GM21390 (cell line): ENCODE data around the gene LYPD5.
"Not testable (repeated sequence)": the region's sequence is repeated elsewhere in the genome, so short reads cannot be mapped to it uniquely, and the experiment has no call there.

ENCODE experiments used
- ATAC-seq: cut with Tn5 transposase; IDR thresholded peaks from one replicate; pipeline ENCODE4 v1.9.1; 2021; ENCODE audit not compliant: unreplicated experiment

Gene LYPD5

GRCh38 chr19:43802216-43802951 is at the start of gene LYPD5:
Gene LYPD5 (minus strand): TSS chr19:43802447. CDS start chr19:43802380, 67 bp downstream.
- ATAC-seq: no peak

GRCh38 chr19:43848821-43849220 is 46.6 kb upstream of the LYPD5 start:
- ATAC-seq: no peak

DNA sequence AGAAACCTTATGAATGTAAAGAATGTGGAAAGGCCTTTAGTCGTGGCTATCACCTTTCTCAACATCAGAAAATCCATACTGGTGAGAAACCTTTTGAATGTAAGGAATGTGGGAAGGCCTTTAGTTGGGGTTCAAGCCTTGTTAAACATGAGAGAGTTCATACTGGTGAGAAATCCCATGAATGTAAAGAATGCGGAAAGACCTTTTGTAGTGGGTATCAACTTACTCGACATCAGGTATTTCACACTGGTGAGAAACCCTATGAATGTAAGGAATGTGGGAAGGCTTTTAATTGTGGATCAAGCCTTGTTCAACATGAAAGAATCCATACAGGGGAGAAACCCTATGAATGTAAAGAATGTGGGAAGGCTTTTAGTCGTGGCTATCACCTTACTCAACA is 45.6 kb upstream of the LYPD5 start:
- no peak for ATAC-seq

DNA sequence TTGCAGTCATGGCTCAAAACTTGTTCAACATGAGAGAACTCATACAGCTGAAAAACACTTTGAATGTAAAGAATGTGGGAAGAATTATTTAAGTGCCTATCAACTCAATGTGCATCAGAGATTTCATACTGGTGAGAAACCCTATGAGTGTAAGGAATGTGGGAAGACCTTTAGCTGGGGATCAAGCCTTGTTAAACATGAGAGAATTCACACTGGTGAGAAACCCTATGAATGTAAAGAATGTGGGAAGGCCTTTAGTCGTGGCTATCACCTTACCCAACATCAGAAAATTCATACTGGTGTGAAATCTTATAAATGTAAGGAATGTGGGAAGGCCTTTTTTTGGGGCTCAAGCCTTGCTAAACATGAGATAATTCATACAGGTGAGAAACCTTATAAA is 45.0 kb upstream of the LYPD5 start:
- ATAC-seq: no peak

- ATAC-seq: no peak
These were observed 39.8 kb upstream of the LYPD5 start for GRCh38 chr19:43842007-43842406.

DNA sequence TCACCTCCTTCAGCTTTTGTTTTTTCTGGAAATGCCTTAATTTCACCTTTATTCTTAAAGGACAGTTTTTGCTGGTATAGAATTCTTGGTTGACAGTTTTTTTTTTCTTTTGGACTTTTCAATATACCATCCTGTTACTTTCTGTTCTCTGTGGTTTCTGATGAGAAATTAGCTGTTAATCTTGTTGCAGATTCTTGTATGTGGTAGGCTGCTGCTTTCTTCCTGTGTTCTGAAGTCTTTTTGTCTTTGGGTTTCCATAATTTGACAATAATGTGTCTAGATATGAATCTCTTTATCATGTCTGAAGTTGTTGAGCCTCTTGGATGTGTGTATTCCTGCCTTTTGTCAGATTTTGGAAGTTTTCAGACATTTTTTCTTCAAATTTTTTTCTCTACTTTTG is 36.9 kb upstream of the LYPD5 start:
- ATAC-seq: no peak

GRCh38 chr19:43826787-43827754 is 24.8 kb upstream of the LYPD5 start, which contains the start of gene ZNF283:
Gene ZNF283 (plus strand): TSS chr19:43827321. CDS start chr19:43833505, 6,184 bp downstream.
- ATAC-seq: no peak

GRCh38 chr19:43824572-43824971 is 22.3 kb upstream of the LYPD5 start:
- not testable (repeated sequence) for ATAC-seq

DNA sequence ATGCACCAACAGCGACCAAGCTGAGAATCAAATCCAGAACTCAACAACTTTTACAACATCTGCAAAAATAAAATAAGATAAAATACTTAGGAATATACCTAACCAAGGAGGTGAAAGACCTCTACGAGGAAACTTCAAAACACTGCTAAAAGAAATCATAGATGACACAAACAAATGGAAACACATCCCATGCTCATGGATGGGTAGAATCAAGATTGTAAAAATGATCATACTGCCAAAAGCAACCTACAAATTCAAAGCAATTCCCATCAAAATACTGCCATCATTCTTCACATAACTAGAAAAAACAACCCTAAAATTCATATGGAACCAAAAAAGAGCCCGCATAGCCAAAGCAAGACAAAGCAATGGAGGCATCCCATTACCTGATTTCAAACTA is 21.6 kb upstream of the LYPD5 start:
- ATAC-seq: not testable (repeated sequence)

- no peak for ATAC-seq
These were observed 18.6 kb upstream of the LYPD5 start for GRCh38 chr19:43820884-43821215.

GRCh38 chr19:43820098-43820883 is 18.0 kb upstream of the LYPD5 start:
- no peak for ATAC-seq

GRCh38 chr19:43818500-43818899 is 16.3 kb upstream of the LYPD5 start:
- no peak for ATAC-seq

DNA sequence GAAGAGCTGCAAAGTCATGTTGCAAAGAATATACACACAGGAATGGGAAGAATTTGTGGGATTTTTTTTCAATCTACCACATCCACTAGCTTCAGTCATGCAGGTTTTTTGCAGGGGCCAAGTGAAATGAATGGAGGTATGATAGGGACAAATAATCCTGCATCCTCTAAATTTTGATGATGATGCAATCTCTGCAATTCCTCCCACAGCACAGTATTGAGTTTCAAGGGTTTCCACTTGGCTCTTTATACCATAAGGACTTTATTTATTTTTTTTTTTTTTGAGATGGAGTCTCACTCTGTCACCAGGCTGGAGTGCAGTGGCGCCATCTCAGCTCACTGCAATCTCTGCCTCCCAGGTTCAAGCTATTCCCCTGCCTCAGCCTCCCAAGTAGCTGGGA is 15.2 kb upstream of the LYPD5 start:
- not testable (repeated sequence) for ATAC-seq

GRCh38 chr19:43814663-43815352 is 12.6 kb upstream of the LYPD5 start:
- no peak for ATAC-seq

DNA sequence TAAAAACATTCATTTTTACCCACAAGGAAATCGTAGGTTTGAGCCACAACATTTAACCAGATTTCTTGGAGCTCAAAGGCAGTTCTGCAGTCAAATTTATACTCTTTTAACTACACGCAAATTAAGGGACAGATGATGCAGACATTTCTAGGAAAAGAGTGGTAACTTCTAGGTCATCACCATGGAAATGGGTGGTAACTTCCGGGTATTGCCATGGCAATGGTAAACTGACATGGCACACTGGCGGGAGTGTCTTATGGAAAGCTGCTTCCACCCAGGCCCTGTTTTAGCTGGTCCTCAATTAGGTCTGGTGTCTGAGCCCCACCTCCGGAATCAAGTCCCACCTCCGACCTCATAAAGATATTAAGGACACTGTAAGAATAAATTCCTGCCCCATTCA is 10.4 kb upstream of the LYPD5 start:
- no peak for ATAC-seq

GRCh38 chr19:43812259-43812658 is 10.0 kb upstream of the LYPD5 start:
- ATAC-seq: no peak

DNA sequence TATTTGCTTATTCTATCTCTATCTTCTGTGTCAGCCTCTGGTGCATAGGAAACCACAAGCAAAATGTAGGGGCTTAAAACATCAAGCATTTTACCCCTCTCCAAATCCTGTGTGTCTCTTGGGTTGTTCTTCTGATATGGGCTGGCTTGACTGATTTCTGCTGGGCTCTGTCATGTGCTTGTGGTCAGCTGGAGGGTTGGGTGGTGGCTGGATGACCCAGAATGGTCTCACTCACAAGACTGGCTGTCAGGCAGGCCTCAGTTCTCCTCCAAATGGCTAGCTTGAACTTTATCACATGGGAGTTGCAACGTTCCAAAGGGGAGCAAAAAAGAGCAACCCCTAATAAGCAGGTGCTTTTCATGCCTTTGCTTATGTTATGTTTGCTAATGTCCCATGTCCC is 9.6 kb upstream of the LYPD5 start:
- no peak for ATAC-seq

- ATAC-seq: no peak
These were observed 7.8 kb upstream of the LYPD5 start for GRCh38 chr19:43809762-43810696.

GRCh38 chr19:43807651-43808050 is 5.4 kb upstream of the LYPD5 start:
- no peak for ATAC-seq

- no peak for ATAC-seq
These were observed 4.6 kb upstream of the LYPD5 start for GRCh38 chr19:43806848-43807247.
